GM18868 (cell line): ENCODE results near the gene PXN.

ENCODE experiments used
- ATAC-seq: cut with Tn5 transposase; IDR thresholded peaks from one replicate; pipeline ENCODE4 v1.9.1; 2021; ENCODE audit warnings: mild to moderate bottlenecking, moderate library complexity; ENCODE audit not compliant: unreplicated experiment

Gene PXN

GRCh38 chr12:120265473-120266179 lies at the start of gene PXN:
TSS of gene PXN (minus strand) at chr12:120265730. CDS start at chr12:120265629, 101 bp downstream.
- ATAC-seq = peak; percentile 76

DNA sequence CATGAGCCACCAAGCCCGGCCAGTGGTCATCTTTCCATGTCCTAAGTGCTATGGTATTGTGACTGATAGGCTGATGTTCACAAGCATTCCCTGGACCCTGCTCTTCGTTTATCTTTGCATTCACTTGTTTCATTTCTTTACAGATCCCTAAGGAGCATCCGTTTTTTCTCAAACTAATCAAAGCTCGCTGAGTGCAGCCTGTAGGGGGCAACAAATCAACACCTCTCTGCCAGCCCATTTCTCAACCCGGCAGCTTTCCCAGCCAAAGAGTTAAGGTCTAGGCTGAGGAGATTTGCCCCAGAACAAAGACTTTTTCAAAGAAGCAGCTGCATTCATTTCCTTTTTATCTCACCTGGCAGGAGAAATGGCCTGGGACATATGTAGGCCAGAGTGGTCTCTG lies 48.7 kb upstream of the PXN start:
- no peak for ATAC-seq

- ATAC-seq = peak; percentile 94
Observed at GRCh38 chr12:120301962-120302815, 36.7 kb upstream of the PXN start, which contains the start of gene SIRT4. TSS of gene SIRT4 (plus strand) at chr12:120302321. CDS start at chr12:120303562, 1,241 bp downstream.

GRCh38 chr12:120292661-120293531 lies 27.4 kb upstream of the PXN start, which contains the start of gene RNU4-1:
TSS of gene RNU4-1 (minus strand) at chr12:120293237.
- ATAC-seq = peak; percentile 53

GRCh38 chr12:120292411-120292660 lies 26.8 kb upstream of the PXN start:
- peak; percentile 8 for ATAC-seq

DNA sequence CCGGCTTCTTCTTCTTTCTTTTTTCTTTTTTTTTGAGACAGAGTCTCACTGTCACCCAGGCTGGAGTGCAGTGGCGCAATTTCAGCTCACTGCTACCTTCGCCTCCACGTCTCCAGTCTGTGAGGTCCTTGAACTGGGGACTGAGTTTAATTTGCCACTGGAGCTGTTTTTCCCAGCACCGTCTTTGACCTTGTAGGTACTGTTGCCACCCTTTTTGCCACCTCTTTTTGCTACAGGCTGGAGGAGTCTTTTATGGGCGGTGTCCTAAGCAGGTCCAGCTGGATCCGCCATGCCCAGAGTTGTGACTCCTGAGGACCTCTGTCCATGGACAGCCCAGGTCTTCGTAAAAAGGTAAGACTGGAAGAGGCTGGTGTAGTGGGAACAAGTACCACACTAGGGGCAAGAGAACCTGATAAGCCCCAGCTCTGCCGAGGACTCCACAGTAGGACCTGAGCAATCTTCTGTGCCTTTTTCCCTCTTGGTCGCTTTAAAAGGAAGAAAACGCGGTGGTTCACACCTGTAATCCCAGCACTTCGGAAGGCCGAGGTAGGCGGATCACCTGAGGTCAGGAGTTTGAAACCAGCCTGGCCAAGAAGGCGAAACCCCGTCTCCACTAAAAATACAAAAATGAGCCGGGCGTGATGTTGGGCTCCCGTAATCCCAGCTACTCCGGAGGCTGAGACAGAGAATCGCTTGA lies 25.2 kb upstream of the PXN start:
- no peak for ATAC-seq

- no peak for ATAC-seq
Observed at GRCh38 chr12:120287491-120287890, 22.0 kb upstream of the PXN start.

DNA sequence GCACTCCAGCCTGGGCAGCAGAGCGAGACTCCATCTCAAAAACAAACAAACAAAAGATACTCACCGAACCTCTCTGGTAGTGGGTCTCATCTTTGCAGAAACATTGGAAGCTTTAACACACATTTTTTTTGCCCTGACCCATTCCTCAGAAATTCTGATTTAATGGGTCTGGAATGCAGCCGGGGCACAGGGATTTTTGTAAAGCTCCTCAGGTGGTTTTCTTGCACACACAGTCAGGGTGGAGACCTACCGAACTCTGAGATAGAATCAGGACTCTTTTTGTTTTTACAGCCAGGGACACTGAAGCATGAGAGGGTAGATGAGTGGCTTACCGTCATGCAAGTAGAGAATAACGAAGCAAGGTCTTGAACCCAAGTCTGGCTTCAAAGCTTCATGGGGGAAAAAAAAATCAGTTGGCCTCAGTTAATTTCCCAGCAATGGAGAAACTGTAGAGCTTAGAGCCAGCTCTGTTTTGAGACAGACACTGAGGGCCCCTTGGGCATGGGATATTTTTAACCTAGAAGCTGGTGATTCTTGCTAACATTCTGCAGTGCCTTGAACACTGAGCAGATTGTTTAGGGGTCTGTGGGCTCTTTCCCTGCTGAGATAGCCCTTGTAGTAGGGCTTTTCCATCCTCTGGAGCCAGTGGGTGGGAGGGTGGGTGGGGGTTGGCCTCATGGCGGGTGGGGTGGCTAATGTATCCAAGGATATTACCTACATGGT lies 21.4 kb upstream of the PXN start:
- ATAC-seq = no peak

DNA sequence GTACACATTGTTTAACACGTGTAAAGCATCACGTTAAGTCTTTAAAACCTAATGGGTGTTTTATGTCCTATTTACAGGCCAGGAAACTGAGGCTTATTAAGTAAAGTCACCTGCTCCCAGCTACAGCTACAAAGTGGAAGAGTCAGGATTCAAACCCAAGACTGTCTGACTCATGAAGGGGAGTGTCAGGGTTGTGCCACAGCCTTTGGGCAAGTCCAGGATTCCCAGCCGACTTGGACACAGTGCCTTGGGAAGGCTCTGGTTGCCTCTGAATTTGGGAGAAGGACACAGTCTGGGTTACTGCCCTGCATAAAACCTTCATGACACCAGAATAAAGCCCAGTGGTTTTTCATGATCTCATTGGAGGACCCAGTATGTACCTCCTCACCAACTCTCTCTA lies 18.9 kb upstream of the PXN start:
- no peak for ATAC-seq

DNA sequence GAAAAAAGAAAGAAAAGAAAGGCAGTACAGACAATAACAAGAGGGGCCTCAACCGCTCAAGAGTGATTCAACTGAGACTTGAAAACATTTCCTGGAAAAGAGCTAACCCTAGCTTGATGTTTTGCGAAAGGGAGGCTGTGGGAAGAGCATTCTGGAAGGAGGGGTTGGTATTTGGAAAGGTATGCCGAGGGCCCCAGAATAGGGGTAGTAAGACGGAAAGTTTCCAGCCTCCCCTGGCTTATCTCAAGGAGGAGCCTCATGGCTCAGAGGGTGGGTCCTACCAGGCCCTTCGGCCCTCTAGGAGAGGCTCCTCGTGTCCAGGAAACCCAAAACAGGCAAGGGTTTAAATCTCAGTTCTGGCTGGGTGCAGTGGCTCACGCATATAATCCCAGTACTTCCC lies 17.8 kb upstream of the PXN start:
- no peak for ATAC-seq

DNA sequence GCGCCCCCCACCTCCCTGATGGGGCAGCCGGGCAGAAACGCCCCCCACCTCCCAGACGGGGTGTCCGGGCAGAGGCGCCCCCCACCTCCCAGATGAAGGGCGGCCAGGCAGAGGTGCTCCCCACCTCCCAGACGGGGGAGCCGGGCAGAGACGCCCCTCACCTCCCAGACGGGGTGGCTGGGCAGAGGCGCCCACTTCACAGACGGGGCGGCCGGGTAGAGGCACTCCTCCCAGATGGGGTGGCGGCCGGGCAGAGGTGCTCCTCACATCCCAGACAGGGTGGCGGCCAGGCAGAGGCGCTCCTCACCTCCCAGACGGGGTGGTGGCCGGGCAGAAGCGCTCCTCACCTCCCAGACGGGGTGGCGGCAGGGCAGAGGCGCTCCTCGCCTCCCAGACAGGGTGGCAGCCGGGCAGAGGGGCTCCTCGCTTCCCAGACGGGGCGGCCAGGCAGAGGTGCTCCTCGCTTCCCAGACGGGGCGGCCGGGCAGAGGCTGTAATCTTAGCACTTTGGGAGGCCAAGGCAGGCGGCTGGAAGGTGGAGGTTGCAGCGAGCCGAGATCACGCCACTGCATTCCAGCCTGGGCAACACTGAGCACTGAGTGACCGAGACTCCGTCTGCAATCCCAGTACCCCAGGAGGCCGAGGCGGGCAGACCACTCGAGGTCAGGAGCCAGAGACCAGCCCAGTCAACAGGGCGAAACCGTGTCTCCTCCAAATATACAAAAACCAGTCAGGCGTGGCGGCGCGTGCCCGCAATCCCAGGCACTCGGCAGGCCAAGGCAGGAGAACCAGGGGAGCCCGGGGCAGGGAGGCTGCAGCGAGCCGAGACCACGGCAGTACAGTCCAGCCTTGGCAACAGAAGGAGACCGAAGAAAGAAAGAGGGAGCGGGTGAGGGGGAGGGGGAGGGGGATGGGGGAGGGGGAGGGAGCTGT lies 12.9 kb upstream of the PXN start:
- no peak for ATAC-seq

- ATAC-seq = no peak
Observed at GRCh38 chr12:120276734-120277133, 11.2 kb upstream of the PXN start.

DNA sequence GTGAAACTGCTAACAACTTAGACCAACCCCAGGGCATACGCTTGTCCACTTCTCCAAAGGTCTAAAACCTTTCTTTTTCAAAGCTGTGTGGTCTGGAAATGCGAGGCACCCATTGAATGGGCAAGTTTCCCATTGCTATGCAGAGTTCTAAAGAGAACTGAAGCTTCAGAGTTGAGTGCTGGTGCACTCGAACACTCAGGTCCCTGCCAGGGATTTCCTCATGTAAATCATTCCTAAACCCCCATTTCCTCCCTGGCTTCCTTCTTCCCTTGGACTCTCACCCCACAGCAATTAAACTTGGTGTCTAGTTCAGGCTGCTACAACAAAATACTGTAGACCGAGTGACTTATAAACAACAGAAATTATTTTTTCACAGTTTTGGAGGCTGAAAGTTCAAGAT lies 2.2 kb upstream of the PXN start:
- ATAC-seq = no peak

DNA sequence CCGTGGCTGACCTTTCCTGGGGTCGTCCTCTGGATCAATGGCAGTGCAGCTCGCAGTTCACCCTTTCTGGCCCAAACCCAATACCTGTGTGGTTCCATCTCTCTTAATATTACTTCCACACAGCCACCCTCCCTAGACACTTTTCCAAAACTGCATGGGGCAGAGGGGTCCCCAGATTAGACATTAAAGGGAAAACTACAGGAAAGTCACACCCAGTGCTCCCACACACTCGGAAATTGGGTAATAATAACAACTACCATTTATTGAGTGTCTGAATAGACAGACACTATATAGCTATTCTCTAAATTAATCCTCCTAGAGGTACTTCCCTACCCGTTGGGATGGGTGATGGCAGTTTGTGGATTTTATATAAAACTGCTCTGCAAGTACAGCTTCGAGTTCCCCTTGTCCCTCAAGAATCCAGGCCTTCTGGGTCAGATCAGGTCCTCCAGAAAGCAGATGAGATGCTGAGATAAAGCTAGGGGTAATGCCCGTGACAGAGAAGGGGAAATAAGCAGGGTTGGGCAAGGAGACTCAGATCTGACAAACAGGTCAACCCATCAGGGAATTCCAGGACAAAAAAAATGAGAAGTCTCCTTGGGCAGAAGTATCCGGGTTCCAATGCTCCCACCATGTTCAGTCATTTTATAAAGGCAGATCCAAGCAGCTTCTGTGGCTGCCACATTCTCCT lies 795 bp upstream of the PXN start:
- no peak for ATAC-seq

- ATAC-seq = no peak
Observed at GRCh38 chr12:120264904-120265472, 542 bp downstream of the PXN start.

- no peak for ATAC-seq
Observed at GRCh38 chr12:120264086-120264903, 1.2 kb downstream of the PXN start.

GRCh38 chr12:120263748-120264085 lies 1.8 kb downstream of the PXN start:
- ATAC-seq = no peak
